PC-3 (cell line): ENCODE measurements around the gene CADPS2. TPM values are rescaled to one million over a fixed set of nuclear protein-coding genes. Genes with fewer than 3 reads are reported as not detected.

ENCODE experiments used
- ATAC-seq: fragments of 200-7000 bp; cut with Tn5 transposase; 2 replicates; pipeline ENCODE4 v1.9.1; 2020; ENCODE audit warnings: mild to moderate bottlenecking, moderate library complexity
- BruUV-seq: library from RNA; stranded (reverse); fragments of 400-500 nt; replicated peaks from 2 replicates; lab custom pipeline; 2021; lab: Mats Ljungman, UMichigan
- CTCF ChIA-PET: fragments of 300-600 bp; sonication (Branson Sonifier 250); formaldehyde crosslinking; loops from one replicate; lab custom pipeline; 2022; ENCODE audit warnings: antibody characterized with exemption; lab: Charles Lee
- POLR2A ChIA-PET: fragments of 300-600 bp; sonication (Branson Sonifier 250); formaldehyde crosslinking; loops from one replicate; lab custom pipeline; 2022; ENCODE audit warnings: antibody characterized with exemption; ENCODE audit not compliant: unreplicated experiment; lab: Charles Lee
- DNase-seq: peaks from one replicate; pipeline ENCODE4 v3.0.0-alpha.2; 2015
- H2AFZ ChIP-seq: fragments of 300-600 bp; sonication (generic); 2 replicates; pipeline ENCODE4 v1.6.0; 2016; ENCODE audit warnings: antibody characterized with exemption, low read length
- H3F3A ChIP-seq: fragments of 300-600 bp; sonication (generic); one replicate; pipeline ENCODE4 v1.6.0; 2017; ENCODE audit warnings: antibody characterized with exemption, low read length, control low read depth, mild to moderate bottlenecking; ENCODE audit not compliant: unreplicated experiment
- H3K27ac ChIP-seq: fragments of 300-600 bp; sonication (generic); 2 replicates; pipeline ENCODE4 v1.5.1; 2016; ENCODE audit warnings: mild to moderate bottlenecking, low read length
- H3K27me3 ChIP-seq: fragments of 300-600 bp; sonication (generic); 2 replicates; pipeline ENCODE4 v1.6.1; 2016; ENCODE audit warnings: low read length, mixed read lengths
- H3K36me3 ChIP-seq: fragments of 300-600 bp; sonication (generic); 2 replicates; pipeline ENCODE4 v1.6.1; 2016; ENCODE audit warnings: low read depth, mixed run types, low read length, mixed read lengths
- H3K4me1 ChIP-seq: fragments of 300-600 bp; sonication (generic); 2 replicates; pipeline ENCODE4 v1.5.1; 2016; ENCODE audit warnings: low read length; ENCODE audit not compliant: insufficient read depth
- H3K4me2 ChIP-seq: fragments of 300-600 bp; sonication (generic); 2 replicates; pipeline ENCODE4 v1.6.0; 2016; ENCODE audit warnings: low read length
- H3K4me3 ChIP-seq: fragments of 300-600 bp; sonication (generic); 2 replicates; pipeline ENCODE4 v1.5.1; 2016; ENCODE audit warnings: mild to moderate bottlenecking, low read length, mixed read lengths
- H3K79me2 ChIP-seq: fragments of 300-600 bp; sonication (generic); 2 replicates; pipeline ENCODE4 v1.6.1; 2017; ENCODE audit warnings: low read length, mixed read lengths
- H3K9ac ChIP-seq: fragments of 300-600 bp; sonication (generic); 2 replicates; pipeline ENCODE4 v1.6.0; 2016; ENCODE audit warnings: mild to moderate bottlenecking, low read length
- H3K9me2 ChIP-seq: fragments of 300-600 bp; sonication (generic); replicated peaks from 2 replicates; pipeline ENCODE4 v1.6.1; 2016; ENCODE audit warnings: mixed run types, low read length, mixed read lengths
- H3K9me3 ChIP-seq: fragments of 300-600 bp; sonication (generic); 2 replicates; pipeline ENCODE4 v1.6.1; 2016; ENCODE audit warnings: low read length, mixed read lengths
- H4K20me1 ChIP-seq: fragments of 300-600 bp; sonication (generic); 2 replicates; pipeline ENCODE4 v1.6.1; 2016; ENCODE audit warnings: low read length, mixed read lengths
- CTCF ChIP-seq: fragments of 300-600 bp; sonication (generic); conservative IDR thresholded peaks from 2 replicates; pipeline ENCODE4 v1.5.1; 2017; ENCODE audit warnings: antibody characterized with exemption, low read depth, mild to moderate bottlenecking, low read length
- EZH2 ChIP-seq: fragments of 300-600 bp; sonication (generic); IDR thresholded peaks from one replicate; pipeline ENCODE4 v1.6.1; 2017; ENCODE audit warnings: antibody characterized with exemption, mild to moderate bottlenecking, low read length; ENCODE audit not compliant: unreplicated experiment
- EZH2phosphoT487 ChIP-seq: fragments of 300-600 bp; sonication (generic); IDR thresholded peaks from 2 replicates; pipeline ENCODE4 v1.6.1; 2018; ENCODE audit warnings: mild to moderate bottlenecking, antibody characterized with exemption, low read length, borderline replicate concordance
- intact Hi-C: fragments of 100-400 bp; cut with micrococcal nuclease; formaldehyde crosslinking; loops from 2 replicates; pipeline ENCODE4 v1.9.0; 2023
- total RNA-seq: library from RNA; depleted of rRNA; stranded (reverse); fragments of >200 nt; gene quantifications from 2 replicates; pipeline ENCODE4 v1.2.3, GENCODE V29; 2014

Gene CADPS2
- total RNA-seq, 1 experiment from 2014 or later = 9.4 TPM

- Histone ChIP-seq H3K9me2 (no peaks in the 10 kb centered on the region), H2AFZ (no peak overlapping the region), H3K9me3 (no peaks in the 10 kb centered on the region), H3F3A (no peaks in the 10 kb centered on the region), H3K36me3 (no peaks in the 10 kb centered on the region), H3K9ac (no peak overlapping the region), H3K4me3 (no peak overlapping the region), H3K27me3 (no peaks in the 10 kb centered on the region), H3K79me2 (no peaks in the 10 kb centered on the region), H3K4me2 (no peak overlapping the region), H3K27ac (no peak overlapping the region), H4K20me1 (no peaks in the 10 kb centered on the region), H3K4me1 (no peaks in the 10 kb centered on the region)
- TF ChIP-seq CTCF (no peak), EZH2 (no peak), EZH2phosphoT487 (no peak)
- intact Hi-C loops = no loop called here
- no TSS peak for BruUV-seq
- CTCF ChIA-PET = no interaction called here
- DNase-seq (no peak), ATAC-seq (no peak)
- POLR2A ChIA-PET = no interaction called here
Observed at GRCh38 chr7:122600630-122601029, 285.6 kb downstream of the CADPS2 start.

GRCh38 chr7:122600042-122600441, 286.2 kb downstream of the CADPS2 start:
- intact Hi-C loops = no loop called here
- POLR2A ChIA-PET = no interaction called here

GRCh38 chr7:122597277-122597676, 289.0 kb downstream of the CADPS2 start:
- ChIA-PET CTCF (no interaction called here), POLR2A (no interaction called here)
- Histone ChIP-seq H4K20me1 (no peaks in the 10 kb centered on the region), H3K79me2 (no peaks in the 10 kb centered on the region), H3F3A (no peaks in the 10 kb centered on the region), H3K9me2 (no peaks in the 10 kb centered on the region), H3K27me3 (no peaks in the 10 kb centered on the region), H3K9ac (no peak overlapping the region), H3K36me3 (no peaks in the 10 kb centered on the region), H3K9me3 (no peaks in the 10 kb centered on the region), H3K4me2 (no peak overlapping the region), H3K27ac (no peak overlapping the region), H2AFZ (no peak overlapping the region), H3K4me3 (no peak overlapping the region), H3K4me1 (no peaks in the 10 kb centered on the region)
- TF ChIP-seq EZH2 = no peak
- TF ChIP-seq CTCF = no peak
- no peak for TF ChIP-seq EZH2phosphoT487
- ATAC-seq = no peak
- no peak for DNase-seq
- intact Hi-C loops = no loop called here
- no TSS peak for BruUV-seq

More at GRCh38 chr7:122600042-122600441, 286.2 kb downstream of the CADPS2 start:
- no peak overlapping the region for H3K4me2 ChIP-seq
- H3K9me3 ChIP-seq = no peaks in the 10 kb centered on the region
- H3K4me1 ChIP-seq = no peaks in the 10 kb centered on the region
- no peak for TF ChIP-seq EZH2phosphoT487
- no peak overlapping the region for H2AFZ ChIP-seq
- no peak overlapping the region for H3K27ac ChIP-seq
- CTCF ChIA-PET = no interaction called here
- no peaks in the 10 kb centered on the region for H4K20me1 ChIP-seq
- BruUV-seq = no TSS peak
- H3K27me3 ChIP-seq = no peaks in the 10 kb centered on the region
- DNase-seq = no peak
- ATAC-seq = no peak
- no peak overlapping the region for H3K9ac ChIP-seq
- H3K36me3 ChIP-seq = no peaks in the 10 kb centered on the region
- H3K4me3 ChIP-seq = no peak overlapping the region
- no peaks in the 10 kb centered on the region for H3F3A ChIP-seq
- no peaks in the 10 kb centered on the region for H3K9me2 ChIP-seq
- H3K79me2 ChIP-seq = no peaks in the 10 kb centered on the region
